Stimulated activated naive B cell treated with anti-CD40 and anti-IgM and Interleukin-4, amounts not matched to agents 10 μg/mL and 1 μg/mL and 100 μg/mL, for 72 hours (primary cell): ENCODE measurements around the gene DHPS.
"Not testable (repeated sequence)": the region's sequence is repeated elsewhere in the genome, so short reads cannot be mapped to it uniquely, and the experiment has no call there.

ENCODE experiments used
- ATAC-seq, 2 donors: fragments of 150-1000 bp; cut with Tn5 transposase; replicated peaks; 2 replicates each; pipeline ENCODE4 v1.10.0; 2021; ENCODE audit warnings: moderate library complexity in 1 of 2
- DNase-seq: peaks from one replicate; pipeline ENCODE4 v3.0.0; 2021
- H3K27ac Mint-ChIP-seq: one replicate; pipeline ENCODE4 v1.8.0; 2022; ENCODE audit warnings: mild to moderate bottlenecking, mixed read lengths
- H3K27me3 Mint-ChIP-seq, 2 donors: one replicate each; pipeline ENCODE4 v1.8.0; 2022; ENCODE audit warnings: mixed read lengths in 2 of 2
- H3K36me3 Mint-ChIP-seq, 2 donors: one replicate each; pipeline ENCODE4 v1.8.0; 2022; ENCODE audit warnings: mixed read lengths in 2 of 2, mild to moderate bottlenecking in 1 of 2
- H3K4me1 Mint-ChIP-seq, 2 donors: one replicate each; pipeline ENCODE4 v1.8.0; 2022; ENCODE audit warnings: mixed read lengths in 2 of 2, mild to moderate bottlenecking in 1 of 2
- H3K4me3 Mint-ChIP-seq, 2 donors: one replicate each; pipeline ENCODE4 v1.8.0; 2022; ENCODE audit warnings: mild to moderate bottlenecking in 2 of 2, mixed read lengths in 2 of 2, moderate library complexity in 1 of 2
- H3K9me3 Mint-ChIP-seq, 2 donors: one replicate each; pipeline ENCODE4 v1.8.0; 2022; ENCODE audit warnings: mixed read lengths in 2 of 2, mild to moderate bottlenecking in 1 of 2

Gene DHPS

GRCh38 chr19:12715929-12716328 is 34.2 kb upstream of the DHPS start:
- Mint-ChIP-seq H3K36me3 (peaks cover 36 to 52% of the 10 kb centered on the region in 2 donors), H3K27ac (no peak overlapping the region), H3K4me3 (no peak overlapping the region), H3K27me3 (no peaks in the 10 kb centered on the region), H3K4me1 (peaks cover 14 to 39% of the 10 kb centered on the region in 2 donors), H3K9me3 (no peaks in the 10 kb centered on the region)
- ATAC-seq (no peak), DNase-seq (no peak)

DNA sequence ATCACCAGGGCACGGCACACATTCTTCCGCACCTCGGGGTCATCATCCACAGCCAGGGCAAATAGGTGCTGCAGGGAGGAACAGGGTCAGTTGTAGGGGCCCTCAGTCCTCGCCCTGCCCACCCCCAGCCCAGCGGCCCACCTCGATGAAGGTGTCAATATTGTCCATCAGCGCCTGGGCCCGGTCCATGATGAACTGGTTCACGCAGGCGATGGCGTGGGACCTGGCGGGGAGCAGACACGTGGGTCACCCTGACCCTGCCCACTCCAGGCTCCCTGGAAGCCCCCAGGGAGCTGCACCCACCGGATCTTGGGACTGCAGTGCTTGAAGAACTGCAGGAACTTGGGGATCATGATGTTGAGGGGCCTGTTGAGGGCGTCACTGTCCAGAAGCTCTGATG is 33.4 kb upstream of the DHPS start:
- H3K36me3 Mint-ChIP-seq, result peaks cover 38 to 56% of the 10 kb centered on the region in 2 donors
- H3K4me3 Mint-ChIP-seq, result no peak overlapping the region
- ATAC-seq, result no peak
- no peak overlapping the region for H3K27ac Mint-ChIP-seq
- DNase-seq, result no peak
- no peaks in the 10 kb centered on the region for H3K27me3 Mint-ChIP-seq
- no peaks in the 10 kb centered on the region for H3K9me3 Mint-ChIP-seq
- H3K4me1 Mint-ChIP-seq, result peaks cover 11 to 31% of the 10 kb centered on the region in 2 donors

DNA sequence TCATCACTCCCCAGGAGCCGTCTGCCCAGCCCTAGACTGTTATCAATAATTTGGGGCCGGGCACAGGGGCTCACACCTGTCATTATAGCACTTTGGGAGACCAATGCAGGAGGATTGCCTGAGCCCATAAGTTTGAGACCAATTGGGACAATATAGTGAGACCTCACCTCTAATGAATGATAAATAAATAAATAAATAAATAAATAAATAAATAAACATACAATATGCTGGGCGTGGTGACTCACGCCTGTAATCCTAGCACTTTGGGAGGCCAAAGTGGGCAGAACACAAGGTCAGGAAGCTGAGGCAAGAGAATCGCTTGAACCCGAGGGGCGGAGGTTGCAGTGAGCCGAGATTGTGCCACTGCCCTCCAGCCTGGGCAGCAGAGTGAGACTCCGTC is 31.6 kb upstream of the DHPS start:
- DNase-seq, H3K27me3 Mint-ChIP-seq, H3K27ac Mint-ChIP-seq, H3K9me3 Mint-ChIP-seq, ATAC-seq, H3K4me3 Mint-ChIP-seq: not testable (repeated sequence)
- peaks cover 36 to 46% of the 10 kb centered on the region in 2 donors for H3K36me3 Mint-ChIP-seq
- peaks cover 5 to 18% of the 10 kb centered on the region in 2 donors for H3K4me1 Mint-ChIP-seq

DNA sequence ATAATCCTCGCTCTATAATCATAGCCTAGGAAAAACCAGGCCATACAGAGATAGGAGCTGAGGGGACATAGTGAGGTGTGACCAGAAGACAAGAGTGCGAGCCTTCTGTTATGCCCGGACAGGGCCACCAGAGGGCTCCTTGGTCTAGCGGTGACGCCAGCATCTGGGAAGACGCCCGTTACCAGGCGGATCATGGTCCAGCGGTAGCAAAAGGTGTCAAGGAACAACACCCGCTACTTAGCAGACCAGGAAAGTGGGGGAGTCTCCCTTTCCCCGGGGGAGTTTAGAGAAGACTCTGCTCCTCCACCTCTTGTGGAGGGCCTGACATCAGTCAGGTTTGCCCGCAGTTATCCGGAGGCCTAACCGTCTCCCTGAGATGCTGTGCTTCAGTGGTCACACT is 30.4 kb upstream of the DHPS start:
- H3K9me3 Mint-ChIP-seq, ATAC-seq, H3K27me3 Mint-ChIP-seq, H3K27ac Mint-ChIP-seq, DNase-seq, H3K4me3 Mint-ChIP-seq: not testable (repeated sequence)
- H3K36me3 Mint-ChIP-seq, result peaks cover 37 to 45% of the 10 kb centered on the region in 2 donors
- H3K4me1 Mint-ChIP-seq, result peaks cover 5 to 16% of the 10 kb centered on the region in 2 donors

- DNase-seq, result no peak
- peaks cover 33 to 40% of the 10 kb centered on the region in 2 donors for H3K36me3 Mint-ChIP-seq
These were observed 29.5 kb upstream of the DHPS start for GRCh38 chr19:12711187-12711586.

GRCh38 chr19:12708641-12709040 is 27.0 kb upstream of the DHPS start:
- Mint-ChIP-seq H3K27ac (no peak overlapping the region), H3K27me3 (no peaks in the 10 kb centered on the region), H3K4me3 (no peak overlapping the region), H3K9me3 (no peaks in the 10 kb centered on the region), H3K4me1 (peaks cover 2 to 4% of the 10 kb centered on the region in 2 donors), H3K36me3 (peaks cover 40 to 43% of the 10 kb centered on the region in 2 donors)
- ATAC-seq, result no peak
- no peak for DNase-seq

More at GRCh38 chr19:12711187-12711586, 29.5 kb upstream of the DHPS start:
- Mint-ChIP-seq H3K9me3 (no peaks in the 10 kb centered on the region), H3K27ac (peak overlapping the region; percentile 62), H3K4me1 (peaks cover 0 to 10% of the 10 kb centered on the region in 2 donors), H3K4me3 (no peak overlapping the region), H3K27me3 (no peaks in the 10 kb centered on the region)
- ATAC-seq, result no peak

DNA sequence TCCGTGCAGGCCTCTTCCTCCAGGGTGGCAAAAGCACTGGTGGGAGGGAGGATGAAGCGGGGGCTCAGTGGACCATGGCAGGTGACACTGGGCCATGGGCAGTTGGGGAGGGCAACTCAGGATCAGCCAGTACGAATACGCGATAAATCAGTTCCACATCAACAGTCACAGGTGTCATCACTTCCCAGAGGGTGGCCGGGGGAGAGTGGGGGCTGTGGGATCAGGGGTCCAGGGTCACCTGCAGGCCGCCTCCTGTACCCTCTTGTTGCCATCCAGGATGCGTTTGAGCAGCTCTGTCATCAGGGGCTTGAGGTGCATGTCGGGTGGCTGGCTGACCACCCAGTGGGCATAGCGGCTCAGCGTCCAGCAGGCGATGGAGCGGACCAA is 24.6 kb upstream of the DHPS start:
- Mint-ChIP-seq H3K27me3 (no peaks in the 10 kb centered on the region), H3K27ac (peak overlapping the region; percentile 31), H3K4me3 (no peak overlapping the region), H3K9me3 (no peaks in the 10 kb centered on the region), H3K4me1 (peaks cover 0 to 2% of the 10 kb centered on the region in 2 donors), H3K36me3 (peaks cover 40 to 49% of the 10 kb centered on the region in 2 donors)
- DNase-seq (no peak), ATAC-seq (no peak)

DNA sequence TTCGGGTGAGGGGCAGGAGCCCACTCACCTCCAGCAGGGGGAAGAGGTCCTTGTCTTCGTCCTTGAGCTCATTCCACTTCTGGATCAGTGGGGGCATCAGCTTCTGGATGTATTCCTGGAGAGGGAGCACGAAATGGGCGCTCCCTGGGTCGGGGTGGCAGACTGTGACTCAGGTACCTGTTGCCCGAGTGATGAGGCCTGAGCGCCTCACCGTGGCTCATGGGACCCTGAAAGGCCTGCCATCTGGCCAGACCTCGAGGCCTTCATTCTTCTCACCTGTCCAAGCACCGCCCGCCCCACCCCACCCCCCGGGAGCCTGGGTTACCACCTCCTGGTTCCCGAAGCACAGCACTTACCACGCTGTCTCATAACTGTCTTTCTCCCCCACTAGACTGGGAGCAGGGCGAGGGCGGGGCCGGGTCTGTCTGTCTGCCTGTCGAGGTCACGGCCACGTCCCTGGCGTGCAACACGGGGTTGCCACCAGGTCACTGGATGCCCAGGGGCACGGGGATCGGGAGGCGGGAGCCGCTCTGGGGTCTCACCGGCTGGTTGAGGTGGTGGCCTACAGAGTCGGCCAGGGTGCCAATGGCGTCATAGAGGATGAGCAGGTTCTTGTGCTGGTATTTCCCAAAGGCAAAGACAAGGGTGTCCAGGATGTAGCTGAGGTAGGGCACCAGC is 24.1 kb upstream of the DHPS start:
- Mint-ChIP-seq H3K4me1 (peaks cover 0 to 2% of the 10 kb centered on the region in 2 donors), H3K9me3 (no peaks in the 10 kb centered on the region), H3K27me3 (no peaks in the 10 kb centered on the region), H3K27ac (peak overlapping the region; percentile 33), H3K36me3 (peaks cover 42 to 49% of the 10 kb centered on the region in 2 donors), H3K4me3 (no peak overlapping the region)
- ATAC-seq (no peak), DNase-seq (no peak)

DNA sequence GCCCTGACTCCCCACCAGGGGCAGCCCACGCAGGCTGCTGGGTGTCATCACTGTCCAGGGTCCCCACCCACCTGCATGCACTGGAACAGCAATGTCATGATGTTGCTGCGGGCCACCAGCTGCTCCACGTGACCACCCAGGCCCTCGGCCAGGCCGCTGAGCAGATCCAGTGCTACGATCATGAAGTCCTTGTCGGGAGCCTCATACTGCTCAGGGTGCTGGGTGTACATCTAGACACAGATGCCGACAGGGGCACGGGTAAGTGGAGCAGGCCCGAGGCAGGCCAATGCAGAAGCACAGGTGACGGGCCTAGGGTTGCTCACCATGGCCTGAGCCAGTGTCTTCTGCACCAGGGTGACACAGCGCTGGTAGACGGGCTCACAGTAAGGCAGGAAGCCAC is 23.5 kb upstream of the DHPS start:
- ATAC-seq, result no peak
- H3K4me3 Mint-ChIP-seq, result no peak overlapping the region
- no peak overlapping the region for H3K27ac Mint-ChIP-seq
- H3K9me3 Mint-ChIP-seq, result no peaks in the 10 kb centered on the region
- DNase-seq, result no peak
- H3K27me3 Mint-ChIP-seq, result no peaks in the 10 kb centered on the region
- H3K36me3 Mint-ChIP-seq, result peaks cover 40 to 45% of the 10 kb centered on the region in 2 donors
- H3K4me1 Mint-ChIP-seq, result peaks cover 0 to 2% of the 10 kb centered on the region in 2 donors

GRCh38 chr19:12703046-12703445 is 21.4 kb upstream of the DHPS start:
- no peak for DNase-seq

DNA sequence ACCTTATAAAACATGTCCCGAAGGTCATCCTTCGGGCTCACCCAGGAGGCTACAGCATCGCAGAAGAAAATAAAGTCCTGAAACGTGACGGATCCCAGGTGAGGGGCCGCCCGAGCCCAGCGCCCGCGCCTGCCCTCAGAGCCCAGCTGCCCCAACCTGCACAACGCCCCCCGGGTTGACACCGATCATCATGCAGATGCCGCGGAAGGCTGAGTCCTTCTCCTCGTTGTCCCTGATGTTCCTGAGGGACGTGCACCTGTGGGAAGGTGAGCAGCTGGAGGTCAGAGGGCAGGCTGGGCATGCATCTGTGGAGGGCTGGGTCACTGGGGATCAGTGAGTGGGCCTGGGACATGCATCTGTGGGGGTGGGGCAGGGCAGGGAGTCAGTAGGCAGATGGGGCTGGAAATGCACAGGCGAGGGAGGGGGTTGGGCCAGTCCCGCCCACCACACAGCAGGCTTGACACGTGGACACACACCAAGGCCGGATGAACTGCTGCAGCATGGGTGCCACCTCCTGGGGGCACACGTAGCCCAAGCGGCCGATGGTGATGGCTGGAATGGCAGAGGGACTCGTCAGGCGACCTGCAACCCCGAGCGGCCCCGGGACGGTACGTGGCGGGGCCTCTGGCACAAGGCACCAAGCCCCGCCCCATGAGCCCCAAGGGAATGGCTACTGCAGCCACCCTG is 20.1 kb upstream of the DHPS start:
- ATAC-seq, result no peak
- H3K4me1 Mint-ChIP-seq, result peaks cover 5 to 13% of the 10 kb centered on the region in 2 donors
- H3K27me3 Mint-ChIP-seq, result no peaks in the 10 kb centered on the region
- peaks cover 43 to 53% of the 10 kb centered on the region in 2 donors for H3K36me3 Mint-ChIP-seq
- no peak for DNase-seq
- no peaks in the 10 kb centered on the region for H3K9me3 Mint-ChIP-seq
- H3K27ac Mint-ChIP-seq, result no peak overlapping the region
- no peak overlapping the region for H3K4me3 Mint-ChIP-seq

More at GRCh38 chr19:12703046-12703445, 21.4 kb upstream of the DHPS start:
- Mint-ChIP-seq H3K27me3 (no peaks in the 10 kb centered on the region), H3K27ac (peak overlapping the region; percentile 69), H3K4me1 (peaks cover 4 to 9% of the 10 kb centered on the region in 2 donors), H3K36me3 (peaks cover 43 to 51% of the 10 kb centered on the region in 2 donors), H3K9me3 (no peaks in the 10 kb centered on the region), H3K4me3 (no peak overlapping the region)
- peak; percentile 75 to 77 for ATAC-seq

DNA sequence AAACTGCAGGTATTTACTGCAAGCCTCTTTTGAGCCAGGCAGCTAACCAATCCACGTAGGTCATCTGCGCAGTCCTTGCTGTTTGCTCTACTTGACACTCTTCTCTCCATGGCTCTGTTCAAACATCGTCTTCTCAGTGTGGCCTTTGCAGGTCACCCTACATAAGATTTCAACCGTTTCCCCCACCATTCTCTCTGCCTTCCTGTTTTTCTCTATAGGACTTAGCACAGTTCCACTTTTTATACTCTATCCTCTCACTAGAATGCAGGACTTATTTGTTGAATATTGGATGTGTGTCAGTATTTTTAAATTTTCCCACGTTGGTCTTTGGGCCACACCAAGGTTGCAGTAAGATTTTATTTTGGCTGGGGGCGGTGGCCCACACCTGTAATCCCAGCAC is 16.5 kb upstream of the DHPS start:
- Mint-ChIP-seq H3K4me3 (peak overlapping the region; percentile 49 to 77), H3K4me1 (peaks cover 3 to 19% of the 10 kb centered on the region in 2 donors), H3K27ac (peak overlapping the region; percentile 85), H3K36me3 (peaks cover 27 to 38% of the 10 kb centered on the region in 2 donors), H3K9me3 (no peaks in the 10 kb centered on the region), H3K27me3 (no peaks in the 10 kb centered on the region)
- DNase-seq (no peak), ATAC-seq (no peak)

- H3K27ac Mint-ChIP-seq, result peak overlapping the region; percentile 96
- not testable (repeated sequence) for H3K9me3 Mint-ChIP-seq, DNase-seq, H3K27me3 Mint-ChIP-seq, ATAC-seq
- H3K36me3 Mint-ChIP-seq, result peaks cover 24 to 34% of the 10 kb centered on the region in 2 donors
- peak overlapping the region; percentile 84 to 90 for H3K4me3 Mint-ChIP-seq
- H3K4me1 Mint-ChIP-seq, result peaks cover 3 to 19% of the 10 kb centered on the region in 2 donors
These were observed 15.7 kb upstream of the DHPS start for GRCh38 chr19:12697425-12697824.

DNA sequence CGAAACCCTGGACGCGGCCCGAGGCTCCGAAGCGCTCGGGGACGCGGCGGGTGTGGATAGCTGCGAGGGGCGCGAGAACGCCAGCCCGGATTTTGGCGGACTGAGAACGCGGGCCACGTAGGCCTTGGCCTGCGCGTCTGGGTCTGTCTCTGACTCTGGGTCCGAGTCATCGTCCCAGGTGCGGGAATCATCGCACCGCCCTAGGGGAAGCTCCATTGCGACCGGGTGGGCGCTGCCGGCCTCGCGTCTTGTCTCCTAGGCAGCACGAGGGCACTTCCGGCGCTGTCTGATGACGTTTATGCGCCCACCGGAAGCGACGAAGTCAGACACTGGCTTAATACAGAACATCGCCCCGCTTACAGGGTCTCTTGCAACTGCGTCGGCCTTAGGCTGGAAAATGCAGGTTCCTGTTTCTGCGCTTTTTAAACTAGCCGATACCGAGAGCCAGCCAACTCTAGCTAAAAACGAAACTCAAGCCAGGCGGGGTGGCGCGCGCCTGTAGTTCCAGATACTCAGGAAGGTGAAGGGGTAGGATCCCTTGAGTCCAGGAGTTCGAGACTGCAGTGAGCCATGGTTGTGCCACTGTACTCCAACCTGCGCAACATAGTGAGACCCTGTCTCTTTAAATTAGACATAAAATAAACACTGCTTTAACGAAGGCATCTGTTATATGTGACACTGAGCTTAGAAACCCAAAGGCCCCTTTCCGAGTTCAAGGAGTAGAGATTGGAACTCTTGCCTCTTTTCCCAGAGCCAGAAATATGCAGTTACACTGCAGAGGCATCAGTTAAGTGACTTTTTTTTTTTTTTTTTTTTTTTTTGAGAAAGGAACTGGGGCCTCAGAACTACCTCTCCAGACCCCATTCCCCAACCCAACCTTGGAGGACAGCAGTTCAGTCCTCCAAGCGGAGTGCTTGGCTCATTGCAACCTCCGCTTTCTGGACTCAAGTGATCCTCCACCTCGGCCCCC is 15.0 kb upstream of the DHPS start, which contains the start of gene FBXW9:
Gene FBXW9, minus strand, starts transcription at position 266 of the 970 bp plus-strand sequence. Its CDS starts 50 bp downstream, at position 216.
- H3K4me1 Mint-ChIP-seq, result peaks cover 3 to 19% of the 10 kb centered on the region in 2 donors
- peak within 1 kb of the TSS; percentile 96 for H3K27ac Mint-ChIP-seq
- no peaks in the 10 kb centered on the region for H3K9me3 Mint-ChIP-seq
- peak within 1 kb of the TSS; percentile 84 to 90 for H3K4me3 Mint-ChIP-seq
- peak; percentile 96 for DNase-seq
- ATAC-seq, result peak; percentile 93 to 94
- peaks cover 19 to 26% of the 10 kb centered on the region in 2 donors for H3K36me3 Mint-ChIP-seq
- no peaks in the 10 kb centered on the region for H3K27me3 Mint-ChIP-seq
